ENCODE measurements around the gene ARFGEF3.

Gene ARFGEF3

GRCh38 chr6:138371452-138371711, 209.6 kb downstream of the ARFGEF3 start:
- no peak for DNase-seq

DNA sequence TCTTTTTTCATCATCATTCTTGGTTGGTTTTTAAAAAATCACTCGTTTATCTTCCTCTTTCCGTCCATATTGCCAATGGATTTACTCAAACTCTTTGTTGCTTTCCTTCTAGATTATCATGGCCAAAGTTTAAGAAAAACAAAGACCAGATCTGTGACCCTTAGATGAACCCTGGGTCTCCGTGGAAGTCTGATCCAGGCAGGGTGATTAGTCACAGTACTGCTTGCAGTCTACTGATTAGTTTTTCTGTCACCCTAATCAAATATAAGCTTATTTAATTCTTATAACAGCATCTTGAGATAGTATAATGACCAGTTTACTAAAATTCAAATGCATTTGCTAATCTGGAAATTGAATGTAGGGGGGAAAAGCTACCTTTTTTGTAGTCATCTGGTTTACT, 210.0 kb downstream of the ARFGEF3 start:
- DNase-seq = no peak

GRCh38 chr6:138372711-138373463, 211.1 kb downstream of the ARFGEF3 start:
- DNase-seq = no peak

- DNase-seq = no peak
These were observed 212.5 kb downstream of the ARFGEF3 start for GRCh38 chr6:138374230-138374629.

GRCh38 chr6:138374815-138375214, 213.1 kb downstream of the ARFGEF3 start:
- DNase-seq = no peak

DNA sequence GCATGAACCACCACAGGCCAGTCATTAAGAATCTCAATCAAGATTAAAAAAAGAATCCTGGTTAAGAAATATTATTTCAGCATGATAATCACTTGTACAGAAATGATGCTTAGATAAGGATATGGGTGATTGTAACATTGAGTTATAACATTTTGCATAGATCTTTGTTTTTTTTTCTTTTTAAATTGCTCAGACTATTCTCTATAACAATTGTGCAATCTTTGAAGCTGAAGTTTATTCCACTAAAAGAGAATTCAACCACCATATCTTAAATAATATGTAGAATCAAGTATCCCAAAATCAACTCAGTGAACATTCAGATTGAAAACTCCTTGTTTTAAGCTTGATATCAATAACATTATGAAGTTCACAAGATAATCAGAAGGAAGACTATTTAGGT, 215.3 kb downstream of the ARFGEF3 start:
- DNase-seq = no peak

DNA sequence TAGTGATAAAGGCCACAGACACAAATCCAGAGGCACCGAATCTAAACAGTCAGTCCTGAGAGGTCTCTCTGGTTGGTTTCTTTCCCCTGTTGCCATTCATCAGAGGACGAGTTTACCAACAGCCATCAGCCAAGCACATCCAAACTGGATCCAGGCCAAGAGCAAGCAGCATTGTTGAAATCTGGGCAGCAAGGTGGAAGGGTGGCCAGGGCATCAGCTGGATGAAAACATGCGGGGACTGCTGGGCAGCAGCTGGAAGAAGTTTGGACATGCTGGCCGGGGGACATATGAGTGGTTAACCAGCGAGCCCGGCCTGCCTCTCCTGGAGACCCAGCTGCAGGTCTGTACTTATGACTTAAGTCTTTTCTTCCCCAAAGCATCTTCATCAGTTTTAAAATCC, 216.1 kb downstream of the ARFGEF3 start, which contains the start of gene SMIM28:
Gene SMIM28, plus strand, starts transcription at position 62 of the 400 bp plus-strand sequence. Its CDS starts 168 bp downstream, at position 230.
- no peak for DNase-seq

- DNase-seq = no peak
These were observed 216.7 kb downstream of the ARFGEF3 start for GRCh38 chr6:138378463-138378862.

- no peak for DNase-seq
These were observed 220.9 kb downstream of the ARFGEF3 start for GRCh38 chr6:138382498-138383265.

DNA sequence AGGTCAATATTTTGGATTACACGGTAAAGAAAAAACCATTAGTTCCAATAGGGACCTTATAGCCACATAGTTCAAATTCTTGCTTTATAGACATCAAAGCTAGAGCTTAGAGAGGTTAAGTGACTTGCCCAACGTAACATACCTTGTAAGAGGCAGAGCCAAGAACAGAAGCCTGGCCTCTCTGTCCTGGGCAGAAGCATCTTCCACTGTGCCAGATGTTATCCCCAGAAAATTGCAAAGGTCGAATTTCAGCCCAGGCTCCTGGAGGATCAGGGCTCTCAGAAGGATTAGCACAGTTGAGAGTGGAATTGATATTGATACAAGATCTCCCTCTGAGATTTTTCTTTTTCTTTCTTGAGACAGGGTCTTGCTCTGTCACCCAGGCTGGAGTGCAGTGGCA, 222.0 kb downstream of the ARFGEF3 start:
- DNase-seq = no peak

DNA sequence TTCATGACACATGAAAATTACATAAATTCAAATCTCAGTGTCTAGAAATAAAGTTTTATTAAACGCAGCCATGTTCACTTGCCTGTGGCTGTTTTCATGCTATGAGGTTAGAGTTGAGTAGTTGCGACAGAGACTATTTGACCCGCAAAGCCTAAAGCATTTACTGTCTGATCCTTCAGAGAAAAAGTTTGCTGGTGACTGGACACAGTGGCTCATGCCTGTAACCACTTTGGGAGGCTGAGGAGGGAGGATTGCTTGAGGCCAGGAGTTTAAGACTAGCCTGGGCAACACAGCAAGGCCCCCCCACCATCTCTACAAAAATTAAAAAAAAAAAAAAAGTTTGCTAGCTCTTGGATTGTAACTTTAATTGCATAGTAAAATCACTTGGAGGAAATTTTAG, 225.2 kb downstream of the ARFGEF3 start:
- no peak for DNase-seq

DNA sequence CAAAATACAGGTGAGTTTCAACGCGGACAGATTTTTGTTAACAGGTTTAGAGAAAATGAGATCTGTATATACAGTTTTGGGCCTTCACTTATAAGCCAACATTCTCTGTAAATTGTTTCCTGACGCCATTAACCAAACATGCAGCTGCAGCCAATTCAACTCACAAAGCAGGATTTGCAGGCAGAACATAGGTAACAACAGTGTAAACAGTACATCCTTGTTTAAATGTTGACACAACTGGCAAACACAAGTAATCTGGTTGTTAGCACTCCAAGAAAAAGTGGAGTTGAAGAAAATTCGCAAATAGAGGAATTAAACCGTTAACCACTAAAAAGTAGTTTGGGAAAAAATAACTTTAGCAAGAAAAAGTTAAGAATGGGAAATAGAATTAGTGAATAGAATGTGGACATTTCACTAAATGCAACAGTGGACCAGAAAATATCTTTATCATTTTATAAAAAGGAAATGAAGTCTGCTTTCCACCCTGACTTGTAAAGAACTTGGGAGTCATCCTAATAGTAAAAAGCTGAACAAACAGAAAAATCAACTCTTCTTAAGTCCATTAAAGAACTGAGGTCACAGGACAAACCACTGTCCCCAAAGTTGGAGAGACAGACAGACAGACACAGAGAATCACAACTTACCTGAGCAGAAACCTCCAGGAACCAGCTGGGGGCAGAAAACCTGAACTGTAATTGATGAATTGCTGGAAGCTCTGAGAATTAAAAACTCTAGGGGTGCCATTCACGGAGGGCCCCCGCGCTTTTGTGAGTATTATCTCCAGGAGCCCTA, 226.0 kb downstream of the ARFGEF3 start:
- DNase-seq = no peak

DNA sequence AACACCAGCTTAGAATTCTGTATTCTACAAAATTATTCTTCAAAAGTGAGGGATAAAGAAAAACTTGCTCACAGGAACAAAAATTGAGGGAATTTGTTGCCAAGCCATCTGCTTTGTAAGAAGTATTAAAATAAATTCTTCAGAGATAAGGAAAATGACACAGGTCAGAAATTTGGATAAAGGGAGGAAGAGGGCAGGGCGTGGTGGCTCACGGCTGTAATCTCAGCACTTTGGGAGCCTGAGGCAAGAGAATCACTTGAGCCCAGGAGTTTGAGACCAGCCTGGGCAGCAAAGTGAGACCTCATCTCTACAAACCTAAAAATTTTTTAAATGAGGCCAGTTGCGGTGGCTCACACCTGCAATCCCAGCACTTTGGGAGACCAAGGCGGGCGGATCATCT, 227.8 kb downstream of the ARFGEF3 start:
- DNase-seq = no peak
